Keratinocyte (primary cell): ENCODE results near the gene DNAAF8.

Source experiments
- EZH2 ChIP-seq: IDR thresholded peaks from one replicate; pipeline ENCODE4 v1.6.1; 2012; ENCODE audit warnings: inconsistent platforms, mild to moderate bottlenecking, low read length, moderate library complexity
- TF ChIP-seq, protein P1 (sequence below), 3 experiments: IDR thresholded peaks in 1 of 3; conservative IDR thresholded peaks in 1 of 3; optimal IDR thresholded peaks in 1 of 3; 2 replicates in 2 of 3; 3 replicates in 1 of 3; pipeline versions ENCODE3 to v1.5.1; 2011; ENCODE audit warnings: low read length in 3 of 3, mild to moderate bottlenecking in 3 of 3, moderate library complexity in 2 of 3, control low read depth in 1 of 3, inconsistent platforms in 1 of 3; ENCODE audit not compliant: insufficient read depth in 2 of 3; ENCODE audit errors: extremely low read depth in 1 of 3

- TF ChIP-seq, protein P1, sequence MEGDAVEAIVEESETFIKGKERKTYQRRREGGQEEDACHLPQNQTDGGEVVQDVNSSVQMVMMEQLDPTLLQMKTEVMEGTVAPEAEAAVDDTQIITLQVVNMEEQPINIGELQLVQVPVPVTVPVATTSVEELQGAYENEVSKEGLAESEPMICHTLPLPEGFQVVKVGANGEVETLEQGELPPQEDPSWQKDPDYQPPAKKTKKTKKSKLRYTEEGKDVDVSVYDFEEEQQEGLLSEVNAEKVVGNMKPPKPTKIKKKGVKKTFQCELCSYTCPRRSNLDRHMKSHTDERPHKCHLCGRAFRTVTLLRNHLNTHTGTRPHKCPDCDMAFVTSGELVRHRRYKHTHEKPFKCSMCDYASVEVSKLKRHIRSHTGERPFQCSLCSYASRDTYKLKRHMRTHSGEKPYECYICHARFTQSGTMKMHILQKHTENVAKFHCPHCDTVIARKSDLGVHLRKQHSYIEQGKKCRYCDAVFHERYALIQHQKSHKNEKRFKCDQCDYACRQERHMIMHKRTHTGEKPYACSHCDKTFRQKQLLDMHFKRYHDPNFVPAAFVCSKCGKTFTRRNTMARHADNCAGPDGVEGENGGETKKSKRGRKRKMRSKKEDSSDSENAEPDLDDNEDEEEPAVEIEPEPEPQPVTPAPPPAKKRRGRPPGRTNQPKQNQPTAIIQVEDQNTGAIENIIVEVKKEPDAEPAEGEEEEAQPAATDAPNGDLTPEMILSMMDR (optimal IDR thresholded peaks at IDR 0.05 in 1 of 3, IDR thresholded peaks at IDR 0.05 in 1 of 3, conservative IDR thresholded peaks at IDR 0.05 in 1 of 3; ENCODE audit: extremely low read depth in 1 of 3, insufficient read depth in 2 of 3, low read length in 3 of 3), result no peak
- no peak for TF ChIP-seq EZH2
These were observed at the start of gene DNAAF8, which contains the start of gene ANKS3 for GRCh38 chr16:4734063-4734729.
